IMR-90 (cell line): ENCODE results near the gene PCYT1B. TPM values are rescaled to one million over a fixed set of nuclear protein-coding genes. Genes with fewer than 3 reads are reported as not detected.
A peak's percentile ranks its signal among the peaks of the same experiment; 100 is the strongest.

Experiments used
- ATAC-seq: fragments of 200-7000 bp; cut with Tn5 transposase; 2 replicates; pipeline ENCODE4 v1.9.1; 2020; ENCODE audit warnings: low read depth, mild to moderate bottlenecking, moderate library complexity
- BruUV-seq: library from RNA; stranded (reverse); fragments of 400-500 nt; replicated peaks from 2 replicates; lab custom pipeline; 2021; lab: Mats Ljungman, UMichigan
- CTCF ChIA-PET: fragments of 300-600 bp; formaldehyde crosslinking; extraction: SDS; loops from one replicate; lab custom pipeline; 2021; ENCODE audit warnings: antibody characterized with exemption; lab: Yijun Ruan, JAX
- POLR2A ChIA-PET: fragments of 300-600 bp; sonication (Branson Sonifier 250); formaldehyde crosslinking; loops from one replicate; lab custom pipeline; 2022; ENCODE audit warnings: antibody characterized with exemption; ENCODE audit not compliant: unreplicated experiment; lab: Charles Lee
- DNase-seq: peaks from one replicate; pipeline ENCODE4 v3.0.0; 2013
- H2AFZ ChIP-seq: replicated peaks from 2 replicates; pipeline ENCODE3; 2013; ENCODE audit warnings: low read length, mild to moderate bottlenecking; ENCODE audit not compliant: poor library complexity
- H2AK5ac ChIP-seq: 2 replicates; pipeline ENCODE4 v1.6.1; 2013; ENCODE audit warnings: low read depth, low read length, inconsistent platforms
- H2AK9ac ChIP-seq: replicated peaks from 2 replicates; pipeline ENCODE3; 2013; ENCODE audit warnings: mild to moderate bottlenecking, low read depth, low read length, moderate library complexity; ENCODE audit not compliant: poor library complexity
- H2BK120ac ChIP-seq: 2 replicates; pipeline ENCODE4 v1.6.1; 2013; ENCODE audit warnings: low read depth, low read length, inconsistent platforms
- H2BK15ac ChIP-seq: 3 replicates; pipeline ENCODE4 v1.6.1; 2013; ENCODE audit warnings: low read depth, low read length, inconsistent platforms
- H2BK20ac ChIP-seq: 2 replicates; pipeline ENCODE4 v1.6.1; 2013; ENCODE audit warnings: low read depth, mild to moderate bottlenecking, inconsistent platforms, low read length, moderate library complexity
- H2BK5ac ChIP-seq: 2 replicates; pipeline ENCODE4 v1.6.1; 2013; ENCODE audit warnings: mild to moderate bottlenecking, low read depth, low read length, inconsistent platforms; ENCODE audit not compliant: poor library complexity, severe bottlenecking
- H3K14ac ChIP-seq: replicated peaks from 2 replicates; pipeline ENCODE4 v1.6.1; 2013; ENCODE audit warnings: low read depth, low read length, inconsistent platforms
- H3K18ac ChIP-seq: 2 replicates; pipeline ENCODE4 v1.6.1; 2013; ENCODE audit warnings: low read depth, low read length, control low read depth
- H3K23ac ChIP-seq: 2 replicates; pipeline ENCODE4 v1.6.1; 2013; ENCODE audit warnings: low read depth, low read length, inconsistent platforms
- H3K27ac ChIP-seq: 2 replicates; pipeline ENCODE4 v1.5.1; 2013; ENCODE audit warnings: mild to moderate bottlenecking, control low read depth, low read length; ENCODE audit not compliant: insufficient read depth
- H3K27me3 ChIP-seq: 2 replicates; pipeline ENCODE4 v1.6.1; 2013; ENCODE audit warnings: low read length; ENCODE audit not compliant: control insufficient read depth, insufficient read depth
- H3K36me3 ChIP-seq: 2 replicates; pipeline ENCODE4 v1.6.1; 2013; ENCODE audit warnings: low read length, mixed read lengths; ENCODE audit not compliant: control insufficient read depth, insufficient read depth
- H3K4ac ChIP-seq: 2 replicates; pipeline ENCODE4 v1.6.1; 2013; ENCODE audit warnings: low read depth, low read length, inconsistent platforms
- H3K4me1 ChIP-seq: 2 replicates; pipeline ENCODE4 v1.6.1; 2013; ENCODE audit warnings: low read length, mixed read lengths; ENCODE audit not compliant: control insufficient read depth, insufficient read depth
- H3K4me2 ChIP-seq: 2 replicates; pipeline ENCODE4 v1.6.1; 2013; ENCODE audit warnings: low read depth, mild to moderate bottlenecking, control low read depth, low read length, moderate library complexity
- H3K4me3 ChIP-seq: 2 replicates; pipeline ENCODE4 v1.5.1; 2013; ENCODE audit warnings: low read depth, mild to moderate bottlenecking, control low read depth, low read length, moderate library complexity; ENCODE audit not compliant: insufficient read depth
- H3K56ac ChIP-seq: 2 replicates; pipeline ENCODE4 v1.6.1; 2013; ENCODE audit warnings: low read length, inconsistent platforms; ENCODE audit not compliant: insufficient read depth; ENCODE audit errors: extremely low read depth
- H3K79me1 ChIP-seq, 2 experiments: 2 replicates each; pipeline ENCODE4 v1.6.1; 2013; ENCODE audit warnings: low read length in 2 of 2, inconsistent platforms in 1 of 2, low read depth in 1 of 2
- H3K9ac ChIP-seq: 2 replicates; pipeline ENCODE4 v1.6.1; 2013; ENCODE audit warnings: low read depth, low read length, control low read depth
- H3K9me1 ChIP-seq: 2 replicates; pipeline ENCODE4 v1.6.1; 2013; ENCODE audit warnings: low read length, inconsistent platforms; ENCODE audit not compliant: insufficient read depth
- H3K9me3 ChIP-seq: 2 replicates; pipeline ENCODE4 v1.6.1; 2013; ENCODE audit warnings: low read length; ENCODE audit not compliant: control insufficient read depth, insufficient read depth
- H4K20me1 ChIP-seq: 2 replicates; pipeline ENCODE4 v1.6.1; 2013; ENCODE audit warnings: low read length, inconsistent platforms; ENCODE audit not compliant: insufficient read depth
- H4K5ac ChIP-seq: 2 replicates; pipeline ENCODE4 v1.6.1; 2013; ENCODE audit warnings: mild to moderate bottlenecking, low read depth, low read length, control low read depth
- H4K8ac ChIP-seq, 2 experiments: 2 replicates each; pipeline ENCODE4 v1.6.1; 2013; ENCODE audit warnings: low read depth in 2 of 2, low read length in 2 of 2, control low read depth in 1 of 2, inconsistent platforms in 1 of 2
- H4K91ac ChIP-seq: 2 replicates; pipeline ENCODE4 v1.6.1; 2013; ENCODE audit warnings: low read depth, low read length, inconsistent platforms; ENCODE audit not compliant: insufficient read depth
- BHLHE40 ChIP-seq: fragments of 150-350 bp; IDR thresholded peaks from 2 replicates; pipeline ENCODE4 v1.6.1; 2016; ENCODE audit warnings: mild to moderate bottlenecking, low read depth, low read length
- CEBPB ChIP-seq: IDR thresholded peaks from 2 replicates; pipeline ENCODE4 v1.6.1; 2012; ENCODE audit warnings: low read depth, low read length, improper control_type of control experiment
- CHD1 ChIP-seq: IDR thresholded peaks from 2 replicates; pipeline ENCODE4 v1.6.1; 2012; ENCODE audit warnings: low read depth, low read length, improper control_type of control experiment
- CTCF ChIP-seq: conservative IDR thresholded peaks from 2 replicates; pipeline ENCODE4 v1.5.1; 2012; ENCODE audit warnings: mild to moderate bottlenecking, low read depth, low read length, improper control_type of control experiment
- ELK1 ChIP-seq: fragments of 150-350 bp; IDR thresholded peaks from 2 replicates; pipeline ENCODE4 v1.6.1; 2016; ENCODE audit warnings: low read depth, mild to moderate bottlenecking, low read length, moderate library complexity, borderline replicate concordance
- FOS ChIP-seq: fragments of 150-350 bp; IDR thresholded peaks from 2 replicates; pipeline ENCODE4 v1.6.1; 2016; ENCODE audit warnings: low read depth, low read length
- MAFK ChIP-seq: IDR thresholded peaks from 2 replicates; pipeline ENCODE4 v1.6.1; 2012; ENCODE audit warnings: low read depth, low read length, improper control_type of control experiment
- MAZ ChIP-seq: IDR thresholded peaks from 2 replicates; pipeline ENCODE4 v1.6.1; 2012; ENCODE audit warnings: low read depth, mild to moderate bottlenecking, low read length, improper control_type of control experiment, moderate library complexity, borderline replicate concordance
- MXI1 ChIP-seq: IDR thresholded peaks from 2 replicates; pipeline ENCODE4 v1.6.1; 2012; ENCODE audit warnings: low read depth, mild to moderate bottlenecking, low read length, moderate library complexity, borderline replicate concordance
- NFE2L2 ChIP-seq: fragments of 150-350 bp; IDR thresholded peaks from 2 replicates; pipeline ENCODE4 v1.6.1; 2016; ENCODE audit warnings: low read depth, mild to moderate bottlenecking, low read length
- POLR2A ChIP-seq: IDR thresholded peaks from 2 replicates; pipeline ENCODE4 v1.6.1; 2012; ENCODE audit warnings: mild to moderate bottlenecking, low read depth, low read length
- RAD21 ChIP-seq: IDR thresholded peaks from 2 replicates; pipeline ENCODE4 v1.6.1; 2012; ENCODE audit warnings: low read length, improper control_type of control experiment
- RCOR1 ChIP-seq: IDR thresholded peaks from 2 replicates; pipeline ENCODE4 v1.6.1; 2012; ENCODE audit warnings: mild to moderate bottlenecking, low read length, improper control_type of control experiment; ENCODE audit not compliant: insufficient replicate concordance
- RFX5 ChIP-seq: IDR thresholded peaks from 2 replicates; pipeline ENCODE4 v1.8.0; 2012; ENCODE audit warnings: low read depth, mild to moderate bottlenecking, low read length, moderate library complexity
- SMC3 ChIP-seq: fragments of 150-350 bp; IDR thresholded peaks from 2 replicates; pipeline ENCODE4 v1.6.1; 2016; ENCODE audit warnings: low read depth, mild to moderate bottlenecking, antibody characterized with exemption, low read length, moderate library complexity
- USF2 ChIP-seq: fragments of 150-350 bp; IDR thresholded peaks from 2 replicates; pipeline ENCODE4 v1.6.1; 2017; ENCODE audit warnings: mild to moderate bottlenecking, antibody characterized with exemption, low read length, low read depth
- WGBS, 2 experiments: methylation state at CpG; one replicate each; pipeline versions ENCODE4 v1.1.5 to v1.1.7; 2013; ENCODE audit warnings: missing lambda C conversion rate in 2 of 2; ENCODE audit not compliant: insufficient read length in 1 of 2; ENCODE audit errors: extremely low coverage in 2 of 2; 5-methylcytosine and 5-hydroxymethylcytosine counted together
- dilution Hi-C: fragments of 300-500 bp; cut with HindIII; formaldehyde crosslinking; loops from one replicate; pipeline ENCODE4 v1.14.3; 2018; ENCODE audit warnings: low sequenced_read_pairs; ENCODE audit not compliant: unreplicated experiment
- in situ Hi-C: fragments of 300-500 bp; cut with MboI; formaldehyde crosslinking; loops from 3 replicates; pipeline ENCODE4 v1.14.3; 2019; ENCODE audit warnings: low sequenced_read_pairs, inconsistent platforms, mixed read lengths
- intact Hi-C: fragments of 100-400 bp; cut with micrococcal nuclease; formaldehyde crosslinking; loops from 2 replicates; pipeline ENCODE4 v1.10.0; 2022
- polyA plus RNA-seq, 3 experiments: library from polyadenylated mRNA; depleted of rRNA; stranded (reverse); fragments of >200 nt; gene quantifications; 2 replicates each; pipeline ENCODE4 v1.2.3, GENCODE V29; 2012; ENCODE audit warnings: low replicate concordance in 1 of 3
- total RNA-seq: library from RNA; depleted of rRNA; stranded (reverse); fragments of >200 nt; gene quantifications from 2 replicates; pipeline ENCODE4 v1.2.3, GENCODE V29; 2012

PCYT1B gene
- total and polyA plus RNA-seq, 2 of the 4 experiments (the other 2 are of a cell fraction): under 0.01 to 0.09 TPM

- no peaks in the 10 kb centered on the region for H3K4me1 ChIP-seq
- no peak overlapping the region for H4K91ac ChIP-seq
- no peak overlapping the region for H3K4me3 ChIP-seq
- H2AFZ ChIP-seq: no peak overlapping the region
- peak; percentile 57 for ATAC-seq
- no peak overlapping the region for H2BK120ac ChIP-seq
- H2BK15ac ChIP-seq: no peak overlapping the region
- no peak overlapping the region for H4K8ac ChIP-seq
- H3K14ac ChIP-seq: no peak overlapping the region
- no peak overlapping the region for H3K4me2 ChIP-seq
- POLR2A ChIA-PET: no interaction called here
- no peaks in the 10 kb centered on the region for H3K9me1 ChIP-seq
- TF ChIP-seq BHLHE40 (no peak), MAFK (no peak), RCOR1 (no peak), POLR2A (no peak), MAZ (no peak), RAD21 (no peak), CTCF (no peak), NFE2L2 (no peak), ELK1 (no peak), RFX5 (no peak), SMC3 (no peak), CEBPB (no peak), CHD1 (no peak), USF2 (no peak), MXI1 (no peak), FOS (no peak)
- no CpG with 5 or more reads among the region's 5 CpGs for WGBS, 2 experiments
- H3K79me1 ChIP-seq: no peaks in the 10 kb centered on the region
- no peak overlapping the region for H2AK9ac ChIP-seq
- H3K27ac ChIP-seq: no peak overlapping the region
- H3K23ac ChIP-seq: no peak overlapping the region
- no peak overlapping the region for H3K56ac ChIP-seq
- no peak overlapping the region for H2BK5ac ChIP-seq
- H4K20me1 ChIP-seq: no peaks in the 10 kb centered on the region
- intact Hi-C loops: no loop called here
- peak; percentile 38 for DNase-seq
- H3K4ac ChIP-seq: no peak overlapping the region
- H4K5ac ChIP-seq: no peak overlapping the region
- H3K36me3 ChIP-seq: no peaks in the 10 kb centered on the region
- H3K9me3 ChIP-seq: no peaks in the 10 kb centered on the region
- BruUV-seq: no TSS peak
- CTCF ChIA-PET: no interaction called here
- in situ Hi-C loops: no loop called here
- no peak overlapping the region for H2BK20ac ChIP-seq
- H2AK5ac ChIP-seq: no peak overlapping the region
- no peak overlapping the region for H3K9ac ChIP-seq
- dilution Hi-C loops: no loop called here
- no peak overlapping the region for H3K18ac ChIP-seq
- peaks cover 2% of the 10 kb centered on the region; the same call in 1 of the 2 replicates for H3K27me3 ChIP-seq
Observed at GRCh38 chrX:24619647-24620046, 27.5 kb downstream of the PCYT1B start.
